Left renal pelvis (tissue), 4 donors: ENCODE data around the gene ORMDL3. TPM values are rescaled to one million over a fixed set of nuclear protein-coding genes. Genes with fewer than 3 reads are reported as not detected.
A peak's percentile ranks its signal among the peaks of the same experiment; 100 is the strongest.

Experiments
- DNase-seq, 4 donors: peaks; one replicate each; pipeline ENCODE4 v3.0.0-alpha.2; 2013; ENCODE audit warnings: low read depth in 4 of 4, low spot score in 3 of 4
- polyA plus RNA-seq, 4 donors: library from polyadenylated mRNA; unstranded; fragments of 120-200 nt; gene quantifications; one replicate each; pipeline ENCODE4 v1.2.1, GENCODE V29; 2013; ENCODE audit not compliant: insufficient read length in 4 of 4

ORMDL3 gene, protein sequence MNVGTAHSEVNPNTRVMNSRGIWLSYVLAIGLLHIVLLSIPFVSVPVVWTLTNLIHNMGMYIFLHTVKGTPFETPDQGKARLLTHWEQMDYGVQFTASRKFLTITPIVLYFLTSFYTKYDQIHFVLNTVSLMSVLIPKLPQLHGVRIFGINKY
- polyA plus RNA-seq: 100 to 1,000 TPM in 2 of 4 donors, 10 to 100 TPM in 2; 89.8 to 105 (median 98.7) TPM

DNA sequence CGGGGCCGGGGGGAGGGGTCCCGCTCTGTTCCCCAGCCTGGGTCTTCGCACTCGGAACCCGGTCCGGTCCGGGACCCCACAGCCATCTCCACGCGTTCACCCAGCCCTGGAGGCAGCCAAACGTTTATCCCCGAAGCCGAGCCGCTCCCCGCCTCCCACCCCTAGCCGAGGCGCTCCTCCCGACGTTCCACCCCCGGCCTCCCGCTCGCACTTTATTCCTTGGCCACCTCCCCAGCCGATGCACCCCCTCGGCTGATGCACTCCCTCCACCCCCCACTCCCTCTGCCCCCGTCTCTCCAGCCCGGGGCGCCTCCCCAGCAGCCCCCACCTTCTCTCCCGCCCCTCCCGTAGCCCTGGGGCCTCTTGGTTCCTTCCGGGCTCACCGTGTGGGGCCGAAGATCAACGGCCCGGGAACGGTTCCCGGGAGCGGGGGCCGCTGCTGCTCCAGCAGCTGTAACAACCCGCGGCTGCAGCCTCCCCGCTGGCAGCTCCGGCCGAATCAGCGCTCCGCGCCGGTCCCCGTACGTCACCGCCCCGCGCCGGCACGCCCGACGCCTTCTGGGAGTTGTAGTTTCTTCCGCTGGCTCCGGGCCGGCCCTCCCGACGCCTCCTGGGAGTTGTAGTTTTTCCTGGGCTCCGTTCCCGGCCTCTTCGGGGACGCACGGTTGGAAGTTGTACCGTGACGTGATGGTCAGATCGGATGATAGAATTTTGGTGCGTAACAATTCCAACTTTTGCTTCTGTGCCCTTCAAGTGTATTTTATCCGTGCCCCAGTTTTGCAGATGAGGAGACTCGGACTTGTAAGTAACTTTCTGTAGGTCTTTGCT is at the start of gene ORMDL3, which contains the start of gene LRRC3C:
TSS of gene ORMDL3 (minus strand) at position 501 of the 828 bp plus-strand sequence. CDS start 3,398 bp downstream, outside the sequence.
TSS of gene LRRC3C (plus strand) at position 632 of the 828 bp plus-strand sequence. CDS start 13,792 bp downstream, outside the sequence.
- peak; percentile 88 to 89 (median 88) for DNase-seq

GRCh38 chr17:39975801-39976200 is 48.4 kb upstream of the ORMDL3 start:
- DNase-seq: no peak

DNA sequence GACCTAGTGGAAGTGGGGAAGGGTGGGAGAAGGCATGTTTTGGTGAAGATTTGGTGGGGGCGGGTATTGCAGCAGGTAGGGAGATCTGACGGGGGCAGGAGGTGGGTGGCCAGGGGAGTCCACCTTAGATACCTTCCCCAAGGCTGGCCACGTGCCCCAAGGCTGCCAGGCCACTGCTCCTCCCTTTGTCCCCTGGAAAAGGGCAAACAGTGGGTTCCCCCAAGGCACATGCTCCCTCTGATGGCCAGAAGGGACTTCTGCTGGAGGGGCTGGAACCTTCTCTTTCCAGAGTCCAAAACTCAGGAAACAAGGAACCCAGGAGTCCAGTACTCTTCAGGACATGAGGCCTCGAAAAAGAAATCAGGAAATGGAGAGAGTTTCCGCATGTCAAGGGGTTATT is 47.0 kb upstream of the ORMDL3 start:
- no peak for DNase-seq

- DNase-seq: no peak
These were observed 46.1 kb upstream of the ORMDL3 start for GRCh38 chr17:39973496-39973895.

DNA sequence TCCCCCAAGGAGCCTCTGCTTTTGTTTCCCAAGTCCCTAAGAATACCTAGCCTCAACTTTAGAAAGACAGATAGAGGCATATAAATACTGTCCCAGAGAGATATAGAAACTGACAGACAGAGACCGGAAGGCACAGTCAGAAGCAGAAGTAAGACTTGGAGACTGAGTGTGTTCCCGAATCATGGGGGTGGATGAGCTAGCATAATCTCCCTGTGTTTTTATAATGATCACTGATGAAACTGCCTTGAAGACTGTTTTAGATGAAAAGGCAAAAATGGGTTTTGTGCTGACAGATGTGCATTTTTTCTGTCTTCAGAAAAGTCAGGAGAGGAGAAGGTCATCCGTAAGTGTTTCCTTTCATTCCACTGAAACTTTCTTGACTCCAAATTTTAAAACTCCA is 44.9 kb upstream of the ORMDL3 start:
- no peak for DNase-seq

GRCh38 chr17:39971076-39971603 is 43.7 kb upstream of the ORMDL3 start:
- DNase-seq: no peak

DNA sequence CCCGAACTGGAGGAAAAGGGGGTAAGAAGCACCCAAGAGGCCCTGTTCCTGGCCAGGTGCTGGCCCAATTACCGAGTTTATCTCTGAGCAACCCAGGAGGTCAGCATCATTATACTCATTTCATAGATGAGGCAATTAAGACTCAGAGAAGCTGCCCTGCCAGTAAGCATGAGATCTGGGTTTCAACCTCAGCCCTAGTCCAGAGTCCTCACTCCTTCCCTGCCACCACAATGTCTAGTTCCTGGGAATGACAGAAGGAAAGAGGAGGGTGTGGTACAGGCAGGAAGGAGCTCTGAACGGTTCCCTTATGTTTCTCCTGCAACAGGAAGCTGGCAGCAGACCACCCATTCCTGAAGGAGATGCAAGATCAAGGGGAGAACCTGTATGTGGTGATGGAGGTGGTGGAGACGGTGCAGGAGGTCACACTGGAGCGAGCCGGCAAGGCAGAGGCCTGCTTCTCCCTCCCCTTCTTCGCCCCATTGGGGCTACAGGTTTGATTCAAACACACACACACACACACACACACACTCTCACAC is 42.8 kb upstream of the ORMDL3 start:
- DNase-seq: no peak

DNA sequence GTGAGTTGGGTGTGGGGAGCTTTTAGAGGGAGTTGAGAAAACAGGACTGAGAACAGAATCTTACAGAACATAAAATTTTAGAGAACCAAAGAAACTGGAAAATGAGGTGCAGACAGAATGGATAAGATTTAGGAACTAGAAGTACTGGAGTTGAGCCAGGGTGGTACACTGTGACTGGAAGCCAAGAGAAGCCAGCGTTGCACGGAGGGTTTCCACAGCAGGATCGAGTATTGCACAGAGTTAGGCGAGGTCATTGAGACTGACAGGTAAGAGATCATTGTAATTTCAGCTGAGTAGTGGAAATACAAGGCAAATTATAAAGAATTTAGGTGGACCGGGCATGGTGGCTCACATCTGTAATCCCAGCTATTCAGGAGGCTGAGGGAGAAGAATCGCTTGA is 42.0 kb upstream of the ORMDL3 start:
- DNase-seq: no peak

- no peak for DNase-seq
These were observed 41.4 kb upstream of the ORMDL3 start for GRCh38 chr17:39968761-39969160.

DNA sequence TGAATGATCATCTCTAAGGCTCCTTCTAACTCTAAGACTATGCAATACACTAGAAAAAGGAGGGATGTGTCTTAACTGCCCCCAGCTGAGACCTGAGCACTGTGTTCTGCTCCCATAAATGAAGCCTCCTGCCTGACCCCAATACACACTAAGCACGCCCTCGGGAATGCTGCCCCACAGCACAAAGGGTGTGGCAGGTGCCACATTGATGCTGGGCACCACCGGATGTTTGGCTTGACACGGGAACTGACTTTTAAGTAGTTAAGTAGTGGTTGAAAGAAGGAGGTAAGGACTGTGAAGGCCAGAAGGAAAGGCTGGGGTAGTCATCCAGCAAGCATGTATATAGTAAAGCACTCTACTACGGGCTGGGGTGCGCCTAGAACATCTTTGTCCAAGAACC is 39.4 kb upstream of the ORMDL3 start:
- DNase-seq: no peak

DNA sequence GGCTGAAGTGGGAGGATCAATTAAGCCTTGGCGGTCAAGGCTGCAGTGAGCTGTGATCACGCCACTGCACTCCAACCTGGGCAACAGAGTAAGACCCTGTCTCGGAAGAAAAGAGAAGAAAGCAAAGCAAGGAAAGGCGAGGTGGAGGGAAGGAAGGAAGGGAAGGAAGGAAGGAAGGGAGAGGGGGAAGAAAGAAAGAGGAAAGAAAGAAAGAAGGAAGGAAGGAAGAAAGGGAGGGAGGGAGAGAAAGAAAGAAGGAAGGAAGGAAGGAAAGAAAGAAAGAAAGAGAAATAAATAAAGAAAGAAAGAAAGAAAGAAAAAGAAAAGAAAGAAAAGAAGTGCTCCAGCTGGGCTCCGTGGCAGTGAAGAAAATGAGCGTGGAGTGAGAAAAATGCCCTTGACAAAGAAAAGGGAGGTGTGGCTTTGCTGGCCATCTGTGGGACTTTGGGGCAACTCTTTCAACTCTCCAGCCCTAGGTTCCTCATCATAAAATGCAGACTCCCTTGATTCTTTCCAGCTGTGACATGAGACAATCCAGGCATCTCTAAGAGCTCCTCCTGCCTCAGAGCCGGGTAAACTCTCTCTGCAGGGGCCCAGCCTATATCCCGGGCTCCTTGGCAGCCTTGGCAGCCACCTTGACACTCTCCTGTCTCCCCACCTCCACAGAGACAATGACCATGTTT is 37.8 kb upstream of the ORMDL3 start:
- DNase-seq: no peak

GRCh38 chr17:39963829-39964228 is 36.4 kb upstream of the ORMDL3 start:
- no peak for DNase-seq

DNA sequence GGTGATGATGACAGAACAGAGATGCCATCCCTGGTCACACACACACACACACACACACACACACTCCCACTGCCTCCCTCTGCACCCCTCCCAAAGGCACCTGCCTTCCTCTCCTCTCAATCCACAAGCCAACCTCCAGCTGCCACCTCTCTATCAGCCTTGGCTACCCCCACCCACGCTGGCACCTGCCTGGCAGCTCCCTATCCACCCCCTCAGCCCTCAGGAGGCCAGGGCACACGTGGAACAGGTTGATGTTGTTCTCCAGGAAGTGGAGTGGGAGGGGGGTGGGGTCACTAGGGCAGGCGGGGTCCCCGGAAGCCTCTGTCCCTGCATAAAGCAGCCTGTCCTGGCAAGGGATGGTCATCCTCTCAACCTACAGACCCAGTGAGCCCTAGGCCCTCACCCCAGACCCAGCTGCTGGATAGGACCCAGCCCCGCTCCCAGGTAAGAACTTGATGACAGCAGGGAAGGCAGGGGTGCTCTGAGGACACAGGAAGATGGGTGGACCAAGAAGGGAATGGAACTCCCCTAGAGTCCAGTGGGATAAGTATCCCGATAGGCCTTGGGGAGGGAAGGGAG is 35.3 kb upstream of the ORMDL3 start, which contains the start of gene GSDMA:
TSS of gene GSDMA (plus strand) at position 363 of the 579 bp plus-strand sequence. CDS start 2,684 bp downstream, outside the sequence.
- DNase-seq: no peak

GRCh38 chr17:39960524-39961041 is 33.2 kb upstream of the ORMDL3 start:
- no peak for DNase-seq

DNA sequence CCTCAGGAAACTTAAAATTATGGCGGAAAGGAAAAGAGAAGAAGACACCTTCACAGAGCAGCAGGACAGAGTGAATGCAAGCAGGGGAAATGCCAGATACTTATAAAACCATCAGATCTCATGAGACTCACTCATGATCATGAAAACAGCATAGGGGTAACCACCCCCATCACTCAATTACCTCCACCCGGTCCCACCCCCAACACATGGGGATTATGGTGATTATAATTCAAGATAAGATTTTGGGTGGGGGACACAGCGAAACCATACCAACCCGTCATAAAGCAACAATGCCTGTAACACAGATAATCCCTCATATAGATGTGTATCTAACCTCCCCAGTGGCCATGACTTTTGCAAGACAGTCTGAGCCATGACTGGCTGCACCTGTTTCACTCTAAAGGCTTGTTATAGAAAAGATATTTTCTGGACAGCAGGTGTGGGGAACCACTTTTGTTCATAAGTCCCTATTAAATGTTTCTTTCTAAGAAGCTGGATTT is 28.4 kb upstream of the ORMDL3 start:
- DNase-seq: no peak

DNA sequence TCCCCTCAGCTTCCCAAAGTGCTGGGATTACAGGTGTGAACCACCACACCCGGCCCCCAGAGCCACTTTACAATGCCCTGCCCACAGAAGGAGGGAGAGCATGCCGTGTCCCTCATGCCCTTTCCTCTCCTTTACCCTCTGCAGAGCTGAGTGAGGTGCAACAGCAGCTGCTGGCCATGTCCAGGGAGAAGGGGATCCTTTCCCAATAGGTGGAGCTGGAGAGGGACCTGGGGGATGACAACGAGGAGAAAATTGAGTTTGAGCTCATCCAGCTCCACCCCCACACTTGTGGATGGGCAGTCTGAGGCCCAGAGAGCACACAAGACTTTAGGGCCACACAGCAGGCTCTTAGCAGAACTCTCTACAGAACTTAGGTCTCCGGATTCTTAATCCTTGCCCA is 27.5 kb upstream of the ORMDL3 start:
- DNase-seq: no peak

GRCh38 chr17:39953471-39953888 is 26.1 kb upstream of the ORMDL3 start:
- DNase-seq: no peak

GRCh38 chr17:39952680-39953470 is 25.5 kb upstream of the ORMDL3 start:
- DNase-seq: peak; percentile 83 to 90 (median 88)
